ENCODE results near the gene HSPA12B. TPM values are rescaled to one million over a fixed set of nuclear protein-coding genes. Genes with fewer than 3 reads are reported as not detected.

The HSPA12B gene
- total RNA-seq, 1 donor from 2014 or later, result 26.7 TPM

DNA sequence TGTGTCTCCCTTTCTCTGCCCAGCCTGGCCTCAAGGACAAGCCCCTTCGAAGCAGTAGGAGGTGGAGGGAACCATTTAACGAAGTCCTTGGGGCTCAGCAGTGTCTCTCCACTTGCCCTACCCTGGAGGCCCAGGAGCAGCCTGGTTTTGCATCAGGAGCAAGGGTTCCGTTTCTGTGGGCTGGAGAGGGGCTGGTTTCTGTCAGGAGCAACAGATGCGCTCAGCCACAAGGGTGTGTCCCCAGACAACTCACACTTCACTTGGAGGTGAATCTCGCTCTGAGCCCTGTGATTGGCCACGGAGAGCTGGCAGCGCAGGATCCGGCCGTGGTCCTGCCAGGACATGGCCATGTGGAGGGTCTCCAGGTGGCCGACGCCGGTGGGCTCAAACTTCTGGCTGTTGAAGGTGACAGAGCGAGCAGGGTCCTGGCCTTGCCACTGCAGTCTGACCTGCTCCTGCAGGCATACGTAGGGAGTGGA is 27.0 kb upstream of the HSPA12B start:
- DNase-seq, result no peak

DNA sequence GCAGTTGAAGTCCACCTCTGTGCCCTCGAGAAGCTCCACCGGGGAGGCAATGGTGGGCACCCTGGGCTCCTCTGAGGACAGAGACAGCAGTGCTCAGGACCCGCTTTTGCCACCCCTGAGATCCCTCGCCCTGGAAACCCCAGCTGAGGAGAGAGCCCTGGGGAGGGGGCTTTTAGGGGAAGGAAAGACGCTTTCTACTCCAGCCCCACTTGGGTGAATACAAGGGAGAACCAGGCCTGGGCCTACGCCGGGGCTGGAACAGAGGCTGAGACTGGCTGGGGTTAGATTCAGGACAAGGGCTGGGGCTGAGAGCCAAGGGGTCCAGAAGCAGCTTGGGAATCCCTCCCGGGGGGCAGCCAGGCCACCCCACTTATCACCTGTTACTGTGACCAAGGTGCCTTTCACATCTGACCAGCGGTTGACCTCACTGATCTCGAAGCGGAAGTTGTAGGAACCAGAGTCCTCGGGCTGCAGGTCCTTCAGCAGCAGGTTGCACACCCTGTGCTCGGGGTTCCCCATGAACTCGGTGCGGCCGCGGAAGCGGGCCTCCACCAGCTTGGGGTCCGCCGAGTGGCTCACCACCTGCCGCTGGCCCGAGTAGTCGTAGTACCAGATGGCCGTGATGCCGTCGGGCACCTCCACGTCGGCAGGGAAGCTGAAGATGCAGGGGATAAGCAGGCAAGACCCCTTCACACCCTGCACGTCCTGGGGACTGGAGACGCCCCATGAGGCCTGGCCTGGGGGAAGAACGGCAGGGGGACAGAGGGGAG is 26.3 kb upstream of the HSPA12B start:
- no peak for DNase-seq

DNA sequence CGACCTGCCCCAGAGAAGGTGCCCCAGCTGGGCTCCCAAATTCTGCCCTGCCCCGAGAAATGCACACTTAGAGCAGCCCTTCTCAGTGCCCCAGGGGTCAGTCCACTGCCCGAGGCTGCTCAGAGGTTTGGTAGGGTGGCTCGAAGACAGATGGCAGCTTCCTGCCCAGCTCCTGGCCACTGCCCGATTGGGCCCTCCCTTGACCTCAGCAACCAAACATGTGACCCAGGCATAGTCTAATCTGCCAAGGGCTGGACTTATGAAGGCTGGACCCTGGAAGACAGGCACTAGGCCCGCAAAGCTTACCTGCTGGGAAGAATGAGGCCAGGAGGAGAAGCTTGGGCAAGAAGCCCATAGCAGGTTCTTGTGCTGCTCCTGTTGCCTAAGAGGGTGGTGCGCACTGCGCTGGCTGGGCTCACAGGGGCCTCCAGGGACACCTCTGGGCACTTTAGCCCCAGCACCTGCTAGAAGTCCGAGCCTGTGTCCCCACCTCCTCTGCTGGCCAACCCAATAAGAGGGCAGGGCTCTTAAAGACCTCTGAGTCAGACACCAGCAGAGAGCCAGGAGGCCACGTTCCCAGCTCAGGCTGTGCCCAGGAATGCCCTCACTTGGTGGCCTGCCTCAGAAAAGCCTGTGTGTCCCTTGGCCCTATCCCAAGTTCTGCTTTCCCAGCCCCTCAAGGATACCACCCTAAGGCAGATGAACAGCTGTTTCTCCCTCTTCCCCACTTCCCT is 25.5 kb upstream of the HSPA12B start:
- DNase-seq, result peak; percentile 62

DNA sequence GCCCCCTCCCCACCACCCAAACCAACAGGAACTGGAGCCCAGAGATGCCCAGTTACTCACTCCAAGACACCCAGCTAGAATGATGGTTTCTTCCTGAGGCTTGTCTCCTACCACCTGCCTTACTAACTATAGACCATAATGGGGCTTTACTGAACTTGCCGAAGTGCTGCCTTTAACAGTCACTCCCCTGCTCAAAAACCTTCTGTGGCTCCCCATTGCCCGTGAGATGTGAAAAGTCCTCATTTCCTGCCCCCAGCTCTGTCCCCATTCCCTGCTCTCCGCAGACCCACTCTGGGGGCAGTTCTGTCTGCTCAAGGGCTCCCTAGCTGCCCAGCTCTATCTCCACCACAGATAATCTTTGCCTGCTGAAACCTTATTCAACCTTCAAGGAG is 25.0 kb upstream of the HSPA12B start:
- no peak for DNase-seq

DNA sequence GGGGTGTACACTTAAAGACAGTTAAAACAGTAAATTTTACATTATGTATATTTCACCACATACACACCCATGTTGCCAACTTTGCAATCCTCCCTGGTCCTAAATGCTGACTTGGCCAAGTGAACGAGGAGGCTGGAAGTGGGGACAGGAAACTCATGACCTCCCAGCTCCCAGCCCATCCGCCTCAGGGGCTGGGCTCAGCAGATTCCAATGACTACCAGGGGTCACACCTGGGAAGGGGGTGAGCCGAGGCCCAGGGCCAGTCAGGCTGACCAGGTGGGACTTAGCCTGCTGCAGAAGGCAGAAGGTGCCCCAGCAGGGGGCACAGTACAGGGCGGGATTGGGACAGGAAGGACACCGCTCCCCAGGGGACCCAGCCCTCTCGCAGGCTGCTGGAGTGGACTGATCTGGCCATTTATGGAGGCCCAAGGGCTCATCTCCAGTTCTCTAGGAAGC is 22.4 kb upstream of the HSPA12B start:
- no peak for DNase-seq

DNA sequence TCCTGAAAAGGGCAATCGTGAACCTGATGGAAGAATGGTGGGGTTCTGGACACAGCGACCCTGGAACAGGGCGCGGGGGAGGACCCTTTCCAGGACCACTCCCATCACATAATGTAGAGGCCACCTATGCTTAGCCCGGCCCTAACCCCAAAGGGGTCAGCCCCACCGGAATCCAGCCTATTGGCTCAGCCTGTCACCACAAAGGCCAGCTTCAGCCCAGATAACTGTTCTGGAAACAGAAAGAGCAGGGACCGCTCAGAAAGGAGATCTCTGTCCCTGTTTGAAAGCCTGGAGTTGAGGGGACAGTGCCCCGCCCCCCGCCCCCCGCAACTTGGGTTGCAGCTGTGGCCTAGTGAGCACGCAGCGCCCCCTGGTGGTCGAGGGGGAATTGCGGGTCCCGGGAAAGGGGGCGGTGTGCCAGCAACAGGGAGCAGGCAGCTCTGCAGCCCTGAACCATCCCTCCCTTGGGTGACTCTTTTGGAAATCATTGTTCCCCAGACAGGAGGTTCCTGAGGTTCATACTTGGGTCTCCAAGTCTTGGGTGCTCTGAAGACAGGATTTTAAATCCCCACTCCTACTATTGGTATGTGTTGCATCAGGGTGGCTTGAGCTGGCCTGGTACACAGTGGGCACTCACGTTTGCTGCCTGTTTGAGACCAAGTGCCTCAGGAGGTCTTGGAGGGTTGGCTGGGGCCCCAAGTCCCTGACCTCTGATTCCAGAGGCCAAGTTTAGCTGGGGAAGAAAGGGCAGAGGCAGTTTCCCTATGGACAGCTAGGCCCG is 21.6 kb upstream of the HSPA12B start:
- peak; percentile 86 for DNase-seq

DNA sequence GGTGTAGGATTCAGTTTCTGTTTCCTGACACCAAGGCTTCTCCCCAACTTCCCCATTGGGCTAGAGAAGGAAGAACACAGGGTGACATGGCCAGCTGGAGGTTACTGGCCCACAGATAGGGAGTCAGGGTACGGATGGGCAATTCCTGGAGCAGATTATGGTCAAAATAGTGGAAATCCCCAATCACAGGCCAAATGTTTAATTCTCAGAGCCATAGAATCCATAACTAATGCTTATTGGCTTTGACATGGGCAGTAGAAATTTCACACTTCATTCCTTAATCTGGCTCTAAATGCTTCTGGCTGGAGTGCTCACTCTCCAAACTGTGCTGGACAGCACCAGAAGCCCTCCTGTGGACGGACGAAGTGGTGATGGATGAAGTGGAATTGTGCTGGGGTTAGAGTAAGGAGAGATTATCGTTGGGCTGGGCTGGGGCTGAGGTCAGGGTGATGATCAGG is 21.0 kb upstream of the HSPA12B start:
- no peak for DNase-seq

DNA sequence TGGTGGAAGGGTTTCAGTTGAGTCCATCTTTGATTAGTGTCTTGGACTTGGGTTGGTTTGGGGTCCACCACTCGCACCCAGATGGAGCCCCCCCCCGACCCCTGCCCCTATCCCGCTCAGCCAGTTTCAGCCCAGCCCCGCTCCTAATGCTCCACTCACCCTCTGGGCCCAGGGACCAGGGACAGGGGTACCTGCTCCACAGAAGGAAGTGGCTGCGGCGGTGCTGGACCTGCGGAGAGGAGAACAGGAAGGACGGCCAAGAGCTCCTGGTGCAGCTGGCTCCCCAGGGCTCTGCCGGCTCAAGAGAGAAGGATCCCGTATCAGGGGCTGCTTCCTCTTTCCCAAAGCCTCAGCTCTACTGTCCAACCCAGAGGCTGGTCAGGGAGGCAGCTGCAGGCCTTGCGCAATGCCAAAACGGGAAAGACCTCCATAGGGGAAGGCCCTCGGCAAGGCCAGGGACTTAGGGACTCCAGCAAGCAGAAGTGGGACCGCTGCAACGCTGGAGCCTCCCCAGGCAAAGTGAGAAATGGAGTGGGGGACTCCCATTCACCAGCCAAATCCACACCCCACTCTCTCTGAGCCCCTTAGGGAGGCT is 20.1 kb upstream of the HSPA12B start, which contains the start of gene SIGLEC1:
TSS of gene SIGLEC1 (minus strand) at position 322 of the 595 bp plus-strand sequence. CDS start 5,472 bp downstream, outside the sequence.
- DNase-seq, result no peak

DNA sequence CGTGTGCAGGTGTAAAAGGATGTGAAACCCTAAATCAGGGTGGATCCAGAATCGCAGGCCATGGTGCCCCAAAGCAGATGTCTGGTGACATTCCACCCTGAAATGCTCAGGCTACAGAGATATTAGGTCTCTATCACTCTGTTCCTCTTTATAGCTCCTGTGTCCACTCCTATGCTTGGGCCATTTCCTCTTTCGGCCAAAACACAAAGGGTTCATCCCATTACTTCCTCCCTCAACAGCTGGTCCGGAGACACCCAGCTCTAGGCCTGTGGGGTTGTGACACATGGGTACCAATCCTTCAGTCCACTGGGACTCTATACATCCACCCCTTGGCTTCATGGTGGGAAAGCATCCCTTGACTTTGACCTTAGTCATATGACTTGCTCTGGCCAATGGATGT is 18.4 kb upstream of the HSPA12B start:
- no peak for DNase-seq

DNA sequence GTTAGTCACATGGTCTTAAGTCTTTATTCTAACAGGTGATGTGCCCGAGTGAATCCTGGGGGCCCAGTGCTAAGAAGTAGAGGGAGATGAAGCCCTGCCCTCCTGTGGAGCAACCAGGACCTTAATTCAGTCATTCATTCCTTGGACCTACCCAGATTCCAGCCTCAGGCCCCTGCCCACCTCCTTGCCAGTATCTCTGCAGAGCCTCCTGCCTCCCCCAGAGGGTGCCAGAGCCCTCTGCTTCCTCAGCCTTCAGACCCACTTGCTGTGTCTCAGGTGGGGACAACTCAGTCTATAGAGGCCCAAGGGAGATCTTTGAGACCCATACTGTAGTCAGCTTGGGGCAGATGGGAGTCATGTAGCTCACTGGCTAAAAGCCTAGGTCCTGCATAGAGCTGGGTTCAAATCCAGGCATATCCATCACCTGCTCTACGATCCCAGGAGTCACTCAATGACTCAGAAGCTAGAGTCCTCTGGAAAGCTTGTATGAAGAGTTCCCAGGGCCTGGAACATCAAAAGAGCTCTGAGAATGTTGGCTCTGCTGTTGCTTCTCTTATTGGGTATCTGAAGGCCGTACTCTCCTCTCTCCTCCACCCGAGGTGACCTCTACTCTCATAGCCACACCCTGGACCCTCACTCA is 16.2 kb upstream of the HSPA12B start:
- peak; percentile 70 for DNase-seq

DNA sequence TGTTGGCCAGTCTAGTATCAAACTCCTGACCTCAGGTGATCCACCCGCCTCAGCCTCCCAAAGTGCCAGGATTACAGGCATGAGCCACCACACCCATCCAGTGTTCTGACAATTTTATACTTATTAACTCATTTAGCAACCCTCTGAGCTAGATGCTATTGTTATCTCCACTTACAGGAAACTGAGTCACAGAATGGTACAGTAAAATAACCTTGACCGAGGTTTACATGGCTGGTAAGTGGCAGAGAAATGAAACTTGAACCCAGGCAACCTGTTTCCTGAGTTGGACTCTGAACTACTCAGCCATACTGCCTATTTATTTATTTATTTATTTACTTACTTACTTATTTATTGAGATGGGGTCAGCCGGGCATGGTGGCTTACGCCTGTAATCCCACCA is 13.4 kb upstream of the HSPA12B start:
- DNase-seq, result no peak

DNA sequence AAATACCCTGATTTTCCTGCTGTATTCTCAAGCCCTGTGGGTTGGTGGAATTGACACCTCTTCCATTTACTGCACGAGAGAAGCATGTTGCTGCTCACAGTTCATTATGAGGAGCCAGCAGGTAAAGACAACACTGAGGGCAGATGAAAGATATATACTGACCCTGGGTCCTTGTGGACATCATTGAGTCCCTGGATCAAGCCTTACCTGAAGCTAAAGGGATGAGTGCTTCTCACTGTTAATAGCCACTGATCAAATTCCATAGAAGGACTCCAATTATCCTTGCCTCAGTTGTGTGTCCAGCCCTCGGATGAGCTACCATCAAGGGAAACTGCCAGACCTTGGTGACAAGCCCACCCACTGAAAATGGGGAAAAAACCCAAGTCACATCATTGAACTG is 12.4 kb upstream of the HSPA12B start:
- no peak for DNase-seq

DNA sequence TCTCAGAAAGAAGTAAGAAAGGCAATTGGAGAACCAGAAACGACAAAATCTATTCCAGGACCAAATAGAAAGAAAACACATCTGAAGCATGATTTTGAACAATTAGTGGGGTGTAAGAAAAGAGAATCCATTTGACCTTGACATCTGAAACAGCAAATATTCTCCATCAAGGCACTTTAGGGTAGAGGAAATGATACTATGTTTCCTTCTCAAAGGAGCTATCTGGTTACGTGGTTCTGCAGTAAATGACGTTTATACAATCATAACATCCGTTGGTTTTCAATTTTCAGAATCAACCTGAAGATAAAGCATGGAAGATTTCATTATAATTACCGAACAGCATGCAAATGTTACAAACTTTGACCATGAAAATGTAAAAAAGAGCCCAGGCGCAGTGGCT is 11.9 kb upstream of the HSPA12B start:
- no peak for DNase-seq

DNA sequence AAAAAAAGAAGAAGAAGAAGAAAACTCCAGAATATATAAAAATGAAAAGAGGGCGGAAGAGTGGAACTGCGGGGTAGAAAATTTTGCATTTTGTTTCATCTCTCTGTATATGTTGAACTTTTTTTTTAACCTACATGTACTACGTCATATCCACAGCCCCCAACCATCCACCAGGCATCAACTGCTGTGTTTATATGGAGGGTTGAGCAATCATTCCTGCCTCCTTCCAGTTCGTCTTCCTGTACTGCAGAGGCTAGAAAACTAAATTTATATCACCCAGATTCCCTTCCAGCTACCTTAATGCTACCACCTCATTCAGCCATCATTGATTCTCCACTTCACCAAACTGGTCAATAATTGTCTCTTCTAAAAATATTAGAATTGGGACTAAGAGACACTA is 10.6 kb upstream of the HSPA12B start:
- DNase-seq, result no peak

DNA sequence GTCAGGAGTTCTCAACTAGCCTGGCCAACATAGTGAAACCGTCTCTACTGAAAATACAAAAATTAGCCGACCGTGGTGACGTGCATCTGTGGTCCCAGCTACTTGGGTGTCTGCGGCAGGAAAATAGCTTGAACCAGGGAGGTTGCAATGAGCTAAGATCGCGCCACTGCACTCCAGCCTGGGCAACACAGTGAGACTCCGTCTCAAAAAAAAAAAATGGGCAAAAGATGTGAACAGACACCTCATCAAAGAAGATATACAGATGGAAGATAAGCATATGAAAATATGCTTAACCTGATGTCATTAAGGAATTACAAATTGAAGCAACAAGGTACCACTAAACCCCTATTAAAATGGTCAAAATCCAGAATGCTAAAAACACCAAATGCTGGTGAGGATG is 9.2 kb upstream of the HSPA12B start:
- no peak for DNase-seq

DNA sequence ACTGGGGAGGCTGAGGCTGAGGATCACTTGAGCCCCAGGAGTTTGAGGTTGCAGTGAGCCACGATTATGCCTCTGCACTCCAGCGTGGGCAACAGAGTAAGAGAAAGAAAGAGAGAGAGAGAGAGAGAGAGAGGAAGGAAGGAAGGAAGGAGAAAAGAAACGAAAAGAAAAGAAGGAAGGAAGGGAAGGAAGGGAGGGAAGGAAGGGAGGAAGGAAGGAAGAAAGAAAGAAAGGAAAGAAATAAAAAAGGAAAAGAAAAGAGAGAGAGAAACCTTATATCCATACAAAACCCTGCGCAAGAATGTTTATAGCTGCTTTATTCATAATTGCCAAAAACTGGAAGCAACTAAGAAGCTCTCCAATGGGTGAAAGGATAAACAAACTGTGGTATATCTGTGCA is 8.1 kb upstream of the HSPA12B start:
- no peak for DNase-seq

DNA sequence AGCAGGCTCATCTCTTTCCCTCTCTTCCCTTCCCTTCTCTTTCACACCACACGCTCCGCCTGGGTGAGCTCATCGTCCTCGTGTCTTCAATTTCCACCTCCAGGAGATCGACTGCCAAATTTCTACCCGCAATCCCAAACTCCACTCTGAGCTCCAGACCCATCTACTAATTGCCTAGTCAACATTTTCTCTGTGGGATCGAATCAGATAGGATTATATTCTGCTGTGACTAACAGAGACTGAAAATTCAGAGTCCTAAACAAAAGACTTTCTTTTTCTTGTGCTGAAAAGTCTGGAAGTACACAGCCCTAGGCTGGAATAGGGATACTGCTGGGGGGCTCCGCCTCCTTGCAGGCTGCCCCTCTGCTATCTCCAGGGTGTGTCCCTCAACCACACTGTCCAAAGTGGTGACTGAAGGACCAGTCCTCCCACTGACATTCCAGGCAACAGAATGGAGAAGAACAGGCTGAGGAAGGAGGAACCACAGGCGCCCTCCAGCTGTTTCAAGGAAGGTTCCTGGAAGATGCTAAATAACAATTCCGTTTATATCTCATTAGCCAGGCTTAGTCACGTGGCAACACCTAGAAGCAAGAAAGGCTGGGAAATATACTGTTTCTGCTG is 5.0 kb upstream of the HSPA12B start:
- DNase-seq, result peak; percentile 65

DNA sequence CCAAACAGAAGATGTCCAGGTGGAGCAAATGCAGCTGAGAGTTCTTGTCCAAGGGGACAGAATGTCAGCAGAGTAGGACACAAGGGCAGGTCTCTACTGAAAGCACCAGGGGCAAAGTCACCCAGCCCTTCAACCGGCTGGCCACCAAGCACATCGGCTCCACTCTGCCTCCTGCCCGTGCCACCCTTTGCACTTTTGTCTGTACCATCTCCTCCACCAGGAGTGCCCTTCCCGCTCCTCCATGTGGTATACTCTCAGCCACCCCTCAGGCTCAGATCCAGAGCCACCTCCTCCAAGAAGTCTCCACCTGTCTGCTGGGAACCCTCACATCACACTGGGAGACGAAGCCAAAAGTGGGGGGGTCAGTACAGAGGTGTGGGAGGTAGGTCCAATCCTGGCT is 4.1 kb upstream of the HSPA12B start:
- DNase-seq, result no peak

DNA sequence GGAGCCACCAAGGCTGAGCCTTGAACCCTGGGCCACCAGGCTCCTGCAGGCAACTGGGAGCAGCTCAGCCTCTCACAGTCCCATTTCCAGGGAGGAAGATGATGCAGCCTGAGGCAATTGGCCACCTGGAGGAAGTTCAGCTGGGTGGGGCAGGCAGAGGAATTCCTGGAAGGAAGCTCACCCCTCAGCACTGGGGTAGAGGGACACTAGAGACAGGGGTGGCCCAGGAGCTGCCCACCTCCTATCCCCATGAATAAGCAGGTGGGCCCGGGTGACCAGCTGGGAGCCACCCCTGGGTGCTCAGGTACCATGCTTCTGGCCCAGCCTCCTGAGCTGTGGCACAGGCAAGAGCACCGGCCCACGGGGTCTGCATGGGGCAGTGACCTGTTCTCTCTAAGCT is 3.6 kb upstream of the HSPA12B start:
- DNase-seq, result no peak

DNA sequence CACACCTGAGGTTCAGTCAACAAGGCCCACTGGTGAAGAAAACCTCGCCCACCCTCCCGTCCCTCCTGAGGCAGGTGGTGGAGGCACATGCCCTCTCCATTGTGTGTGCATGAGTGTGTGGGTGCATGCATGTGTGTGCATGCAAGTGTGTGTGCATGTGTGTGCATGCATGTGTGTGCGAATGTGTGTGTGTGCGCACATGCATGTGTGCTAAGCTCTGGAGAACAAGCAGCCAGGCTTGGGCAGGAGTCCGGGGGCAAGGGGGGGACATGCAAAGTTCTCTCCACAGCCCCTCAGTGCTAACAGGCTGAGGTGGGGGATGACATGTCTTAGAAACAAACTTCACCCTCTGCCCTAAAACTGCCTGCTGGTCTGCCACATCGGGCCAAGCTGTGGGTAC is 3.1 kb upstream of the HSPA12B start:
- no peak for DNase-seq

DNA sequence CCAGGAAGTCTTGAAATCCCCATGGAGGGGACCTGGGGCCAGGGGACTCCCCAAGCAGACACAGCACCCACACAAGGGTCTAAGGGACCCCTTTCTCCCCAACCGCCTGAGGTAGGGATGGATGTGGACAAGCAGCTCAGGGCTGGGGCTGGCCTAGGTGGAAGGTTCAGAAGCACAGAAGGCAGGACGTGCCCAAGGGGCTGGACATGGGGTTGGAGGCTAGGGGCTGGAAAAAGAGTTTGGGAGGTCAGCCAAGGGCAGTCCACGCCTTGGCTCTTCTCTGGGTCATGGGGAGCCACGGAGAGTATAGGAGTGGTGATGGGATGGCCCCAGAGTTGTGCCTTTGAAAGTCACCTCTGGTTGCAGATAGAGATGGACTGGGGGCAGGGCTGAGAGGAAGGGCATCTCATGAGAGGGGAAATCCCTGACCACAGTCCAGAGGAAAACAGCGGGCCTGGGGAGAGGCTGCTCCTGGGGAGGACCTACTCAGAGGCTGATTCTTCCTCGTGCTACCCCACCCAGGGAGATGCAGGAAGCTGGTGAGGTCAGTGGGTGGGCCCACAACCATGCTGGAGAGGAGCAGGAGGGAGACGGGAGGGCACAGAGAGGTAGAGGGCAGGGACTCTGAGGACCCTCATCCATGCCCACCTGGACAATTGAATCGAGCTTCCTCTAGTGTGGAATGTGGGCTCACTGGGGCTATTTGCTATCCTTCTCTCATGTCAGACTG is 2.5 kb upstream of the HSPA12B start:
- DNase-seq, result no peak

All from tongue (tissue), 2 donors.